Peyer's patch (tissue), 4 donors: Measurements from ENCODE around the gene KIRREL3.

Source experiments
- POLR2A ChIP-seq, 2 donors: fragments of 450-650 bp; IDR thresholded peaks; one replicate each; pipeline ENCODE4 v1.5.1; 2017; ENCODE audit warnings: antibody characterized with exemption in 2 of 2, mild to moderate bottlenecking in 2 of 2, moderate library complexity in 2 of 2
- TF ChIP-seq, protein P1 (sequence below), 6 experiments: fragments of 450-650 bp in 4 of 6; fragments of 200-600 bp in 2 of 6; sonication (generic) in 1 of 6; IDR thresholded peaks; one replicate each; pipeline ENCODE4 v1.5.1; 2017 to 2019; ENCODE audit warnings: antibody characterized with exemption in 6 of 6, mild to moderate bottlenecking in 3 of 6, moderate library complexity in 1 of 6

DNA sequence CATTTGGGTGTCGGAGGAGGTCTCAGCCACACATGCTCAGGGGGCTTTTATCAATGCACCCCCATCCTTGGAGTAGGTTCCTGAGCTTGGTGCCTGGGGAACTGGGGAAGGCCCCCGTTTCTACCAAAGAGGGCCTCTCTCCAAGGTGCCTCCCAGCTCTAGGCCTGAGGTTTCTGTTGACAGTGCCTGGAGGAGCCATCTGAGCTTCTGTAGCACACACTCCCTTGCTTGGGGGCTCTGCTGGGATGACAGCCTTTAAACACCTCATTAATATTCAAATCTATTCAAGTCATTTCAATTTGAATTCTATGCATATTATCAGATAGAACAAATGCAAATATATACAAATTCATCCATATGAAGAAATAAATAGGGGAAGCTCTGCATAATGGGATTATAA, 18.9 kb downstream of the KIRREL3 start:
- TF ChIP-seq, protein P1, sequence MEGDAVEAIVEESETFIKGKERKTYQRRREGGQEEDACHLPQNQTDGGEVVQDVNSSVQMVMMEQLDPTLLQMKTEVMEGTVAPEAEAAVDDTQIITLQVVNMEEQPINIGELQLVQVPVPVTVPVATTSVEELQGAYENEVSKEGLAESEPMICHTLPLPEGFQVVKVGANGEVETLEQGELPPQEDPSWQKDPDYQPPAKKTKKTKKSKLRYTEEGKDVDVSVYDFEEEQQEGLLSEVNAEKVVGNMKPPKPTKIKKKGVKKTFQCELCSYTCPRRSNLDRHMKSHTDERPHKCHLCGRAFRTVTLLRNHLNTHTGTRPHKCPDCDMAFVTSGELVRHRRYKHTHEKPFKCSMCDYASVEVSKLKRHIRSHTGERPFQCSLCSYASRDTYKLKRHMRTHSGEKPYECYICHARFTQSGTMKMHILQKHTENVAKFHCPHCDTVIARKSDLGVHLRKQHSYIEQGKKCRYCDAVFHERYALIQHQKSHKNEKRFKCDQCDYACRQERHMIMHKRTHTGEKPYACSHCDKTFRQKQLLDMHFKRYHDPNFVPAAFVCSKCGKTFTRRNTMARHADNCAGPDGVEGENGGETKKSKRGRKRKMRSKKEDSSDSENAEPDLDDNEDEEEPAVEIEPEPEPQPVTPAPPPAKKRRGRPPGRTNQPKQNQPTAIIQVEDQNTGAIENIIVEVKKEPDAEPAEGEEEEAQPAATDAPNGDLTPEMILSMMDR (IDR thresholded peaks at IDR 0.05): no peak
- TF ChIP-seq POLR2A (IDR thresholded peaks at IDR 0.05): no peak
